ENCODE measurements around the gene RPL7L1.

The RPL7L1 gene

DNA sequence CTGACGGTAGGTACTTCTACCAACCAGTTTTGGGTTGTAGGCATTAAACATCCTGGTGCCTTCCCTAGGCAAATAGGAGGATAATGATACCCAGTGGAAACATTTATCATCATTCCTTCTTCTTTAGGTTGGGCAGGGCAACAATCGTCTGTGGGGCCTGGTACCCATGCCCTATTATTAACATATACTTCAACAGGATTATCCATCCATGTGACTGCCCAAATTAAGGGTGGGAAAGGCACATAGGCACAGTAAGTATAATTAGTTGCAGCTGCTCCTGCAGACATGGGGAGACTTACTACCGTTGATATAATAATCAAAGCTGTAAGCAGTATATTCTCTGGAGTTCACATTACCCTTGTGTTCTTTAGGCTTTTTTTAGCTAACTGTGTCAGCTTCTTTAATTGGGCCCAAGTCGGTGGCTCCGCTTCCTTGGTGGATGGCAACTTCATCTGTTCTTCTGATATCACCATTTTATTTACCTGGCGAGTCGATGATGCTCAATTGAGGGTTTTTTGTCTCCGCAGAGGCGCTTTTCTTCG is 16.8 kb downstream of the RPL7L1 start:
- Histone ChIP-seq H2AK5ac (ENCODE audit: low read length, severe bottlenecking) (no peak overlapping the region), H3K9me3 (ENCODE audit: control insufficient read depth, low read length) (no peaks in the 10 kb centered on the region), H2BK12ac (ENCODE audit: low read length in 2 of 2) (no peak overlapping the region), H2BK15ac (ENCODE audit: low read depth, poor library complexity, severe bottlenecking) (no peak overlapping the region), H3K27ac (ENCODE audit: low read length, poor library complexity, severe bottlenecking) (no peak overlapping the region), H3K4me2 (ENCODE audit: low read length, poor library complexity, severe bottlenecking) (no peak overlapping the region), H4K91ac (ENCODE audit: low read length) (no peak overlapping the region), H2BK5ac (ENCODE audit: low read depth, low read length, poor library complexity, severe bottlenecking) (no peak overlapping the region), H3K14ac (ENCODE audit: low read length in 2 of 2) (no peak overlapping the region), H3K4me3 (ENCODE audit: insufficient read depth in 1 of 2, low read depth in 1 of 2, low read length in 2 of 2) (no peak overlapping the region), H3K9ac (ENCODE audit: low read length) (no peak overlapping the region), H3K79me1 (replicated peaks; ENCODE audit: low read length, poor library complexity, severe bottlenecking) (no peaks in the 10 kb centered on the region), H3K36me3 (ENCODE audit: control insufficient read depth in 1 of 2, insufficient read depth in 2 of 2, low read depth in 1 of 2, low read length in 2 of 2) (no peaks in the 10 kb centered on the region), H3K27me3 (ENCODE audit: control insufficient read depth in 1 of 2, insufficient read depth in 1 of 2, low read length in 2 of 2) (no peaks in the 10 kb centered on the region), H3K4ac (ENCODE audit: low read depth in 1 of 2, low read length in 2 of 2) (no peak overlapping the region), H3K23ac (ENCODE audit: low read length in 2 of 2) (no peak overlapping the region), H3K18ac (ENCODE audit: low read depth in 1 of 2, low read length in 2 of 2) (no peak overlapping the region), H2AFZ (ENCODE audit: low read depth, low read length) (no peak overlapping the region), H2BK120ac (ENCODE audit: low read depth, low read length) (no peak overlapping the region), H4K8ac (ENCODE audit: low read length) (no peak overlapping the region), H3K4me1 (ENCODE audit: control insufficient read depth, insufficient read depth, low read depth, low read length) (peaks cover 3% of the 10 kb centered on the region)
- 97% methylated on average over 7 of the region's 10 CpGs for WGBS
- no peak for DNase-seq

DNA sequence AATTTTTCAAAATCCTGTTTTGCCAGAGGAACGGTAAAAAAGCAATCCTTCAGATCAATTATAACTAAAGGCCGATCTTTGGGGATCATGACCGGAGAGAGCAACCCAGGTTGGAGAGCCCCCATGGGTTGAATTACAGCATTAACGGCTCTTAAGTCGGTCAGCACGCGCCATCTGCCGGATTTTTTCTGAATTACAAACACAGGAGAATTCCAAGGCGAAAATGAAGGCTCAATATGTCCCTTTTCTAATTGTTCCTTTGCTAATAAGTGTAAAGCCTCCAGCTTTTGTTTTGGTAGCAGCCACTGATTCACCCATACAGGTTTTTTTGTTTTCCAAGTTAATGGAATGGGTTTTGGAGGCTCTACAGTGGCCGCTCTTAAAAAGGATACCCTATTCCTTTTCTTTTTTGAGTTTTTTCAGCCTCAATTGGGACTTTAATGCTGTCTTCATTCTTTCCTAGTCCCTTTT is 19.5 kb downstream of the RPL7L1 start:
- Histone ChIP-seq H3K9me3 (ENCODE audit: control insufficient read depth, low read length) (no peaks in the 10 kb centered on the region), H3K79me1 (replicated peaks; ENCODE audit: low read length, poor library complexity, severe bottlenecking) (no peaks in the 10 kb centered on the region), H3K14ac (ENCODE audit: low read length in 2 of 2) (no peak overlapping the region), H2AK5ac (ENCODE audit: low read length, severe bottlenecking) (no peak overlapping the region), H4K8ac (ENCODE audit: low read length) (no peak overlapping the region), H3K27ac (ENCODE audit: low read length, poor library complexity, severe bottlenecking) (no peak overlapping the region), H2BK15ac (ENCODE audit: low read depth, poor library complexity, severe bottlenecking) (no peak overlapping the region), H3K4ac (ENCODE audit: low read depth in 1 of 2, low read length in 2 of 2) (no peak overlapping the region), H3K9ac (ENCODE audit: low read length) (peak overlapping the region; percentile 23), H2BK12ac (ENCODE audit: low read length in 2 of 2) (no peak overlapping the region), H3K4me1 (ENCODE audit: control insufficient read depth, insufficient read depth, low read depth, low read length) (peaks cover 5% of the 10 kb centered on the region), H3K4me3 (ENCODE audit: insufficient read depth in 1 of 2, low read depth in 1 of 2, low read length in 2 of 2) (no peak overlapping the region), H2AFZ (ENCODE audit: low read depth, low read length) (no peak overlapping the region), H3K4me2 (ENCODE audit: low read length, poor library complexity, severe bottlenecking) (no peak overlapping the region), H3K23ac (ENCODE audit: low read length in 2 of 2) (no peak overlapping the region), H3K18ac (ENCODE audit: low read depth in 1 of 2, low read length in 2 of 2) (no peak overlapping the region), H3K36me3 (ENCODE audit: control insufficient read depth in 1 of 2, insufficient read depth in 2 of 2, low read depth in 1 of 2, low read length in 2 of 2) (no peaks in the 10 kb centered on the region), H4K91ac (ENCODE audit: low read length) (no peak overlapping the region), H2BK5ac (ENCODE audit: low read depth, low read length, poor library complexity, severe bottlenecking) (no peak overlapping the region), H2BK120ac (ENCODE audit: low read depth, low read length) (no peak overlapping the region), H3K27me3 (ENCODE audit: control insufficient read depth in 1 of 2, insufficient read depth in 1 of 2, low read length in 2 of 2) (no peaks in the 10 kb centered on the region)
- DNase-seq = peak; percentile 78
- 7% methylated on average over 10 of the region's 10 CpGs for WGBS

DNA sequence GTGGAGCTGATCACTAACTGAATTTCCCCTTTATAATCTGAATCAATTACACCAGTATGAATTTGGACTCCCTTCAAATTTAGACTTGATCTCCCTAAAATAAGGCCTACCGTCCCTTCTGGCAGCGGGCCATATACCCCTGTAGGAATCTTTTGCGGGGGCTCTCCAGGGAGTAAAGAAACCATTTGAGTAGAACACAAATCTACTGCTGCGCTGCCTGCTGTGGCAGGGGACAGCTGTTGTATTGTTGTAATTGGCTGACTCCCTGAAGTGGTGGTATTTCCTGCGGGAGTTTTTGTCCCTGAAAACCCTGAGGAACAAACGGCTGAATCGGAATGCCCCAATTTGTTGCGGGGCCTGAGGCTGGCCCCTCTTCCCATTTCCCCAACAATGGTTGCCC is 20.5 kb downstream of the RPL7L1 start:
- Histone ChIP-seq H3K4me2 (ENCODE audit: low read length, poor library complexity, severe bottlenecking) (no peak overlapping the region), H3K9me3 (ENCODE audit: control insufficient read depth, low read length) (no peaks in the 10 kb centered on the region), H3K18ac (ENCODE audit: low read depth in 1 of 2, low read length in 2 of 2) (no peak overlapping the region), H3K9ac (ENCODE audit: low read length) (no peak overlapping the region), H4K91ac (ENCODE audit: low read length) (no peak overlapping the region), H3K79me1 (replicated peaks; ENCODE audit: low read length, poor library complexity, severe bottlenecking) (no peaks in the 10 kb centered on the region), H2AFZ (ENCODE audit: low read depth, low read length) (no peak overlapping the region), H3K27me3 (ENCODE audit: control insufficient read depth in 1 of 2, insufficient read depth in 1 of 2, low read length in 2 of 2) (no peaks in the 10 kb centered on the region), H2BK15ac (ENCODE audit: low read depth, poor library complexity, severe bottlenecking) (no peak overlapping the region), H2BK120ac (ENCODE audit: low read depth, low read length) (no peak overlapping the region), H3K36me3 (ENCODE audit: control insufficient read depth in 1 of 2, insufficient read depth in 2 of 2, low read depth in 1 of 2, low read length in 2 of 2) (no peaks in the 10 kb centered on the region), H3K4ac (ENCODE audit: low read depth in 1 of 2, low read length in 2 of 2) (no peak overlapping the region), H3K27ac (ENCODE audit: low read length, poor library complexity, severe bottlenecking) (no peak overlapping the region), H2BK12ac (ENCODE audit: low read length in 2 of 2) (no peak overlapping the region), H2AK5ac (ENCODE audit: low read length, severe bottlenecking) (no peak overlapping the region), H2BK5ac (ENCODE audit: low read depth, low read length, poor library complexity, severe bottlenecking) (no peak overlapping the region), H3K4me3 (ENCODE audit: insufficient read depth in 1 of 2, low read depth in 1 of 2, low read length in 2 of 2) (no peak overlapping the region), H3K4me1 (ENCODE audit: control insufficient read depth, insufficient read depth, low read depth, low read length) (peaks cover 3% of the 10 kb centered on the region), H3K23ac (ENCODE audit: low read length in 2 of 2) (no peak overlapping the region), H3K14ac (ENCODE audit: low read length in 2 of 2) (no peak overlapping the region), H4K8ac (ENCODE audit: low read length) (no peak overlapping the region)
- DNase-seq = no peak
- 65% methylated on average over 8 of the region's 8 CpGs for WGBS

DNA sequence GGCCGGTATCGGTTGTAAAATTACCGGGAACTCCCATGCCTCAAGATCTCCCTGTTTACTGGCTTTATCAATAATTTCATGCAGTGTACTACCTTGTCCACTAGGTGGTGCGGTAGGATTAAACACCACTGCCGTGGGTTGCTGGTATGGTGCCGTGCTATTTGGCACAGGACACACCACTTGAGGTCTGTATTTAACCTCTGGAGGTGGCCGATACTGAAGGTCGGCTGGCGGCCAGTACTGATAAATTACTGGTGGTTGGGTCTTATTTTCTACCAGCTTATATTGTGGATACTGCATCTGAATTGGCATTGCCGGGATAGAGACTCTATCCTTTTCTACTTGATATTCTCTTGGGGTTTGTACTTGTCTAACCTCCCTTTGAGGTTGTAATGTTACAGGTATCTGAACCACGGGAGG is 22.1 kb downstream of the RPL7L1 start:
- Histone ChIP-seq H2AFZ (ENCODE audit: low read depth, low read length) (no peak overlapping the region), H3K36me3 (ENCODE audit: control insufficient read depth in 1 of 2, insufficient read depth in 2 of 2, low read depth in 1 of 2, low read length in 2 of 2) (no peaks in the 10 kb centered on the region), H2BK120ac (ENCODE audit: low read depth, low read length) (no peak overlapping the region), H4K8ac (ENCODE audit: low read length) (no peak overlapping the region), H4K91ac (ENCODE audit: low read length) (no peak overlapping the region), H3K23ac (ENCODE audit: low read length in 2 of 2) (no peak overlapping the region), H3K9ac (ENCODE audit: low read length) (peak overlapping the region; percentile 57), H3K27ac (ENCODE audit: low read length, poor library complexity, severe bottlenecking) (no peak overlapping the region), H3K4me3 (ENCODE audit: insufficient read depth in 1 of 2, low read depth in 1 of 2, low read length in 2 of 2) (peak overlapping the region in 1 of 2 experiments; percentile 51), H3K9me3 (ENCODE audit: control insufficient read depth, low read length) (no peaks in the 10 kb centered on the region), H3K4me2 (ENCODE audit: low read length, poor library complexity, severe bottlenecking) (no peak overlapping the region), H3K79me1 (replicated peaks; ENCODE audit: low read length, poor library complexity, severe bottlenecking) (no peaks in the 10 kb centered on the region), H3K4me1 (ENCODE audit: control insufficient read depth, insufficient read depth, low read depth, low read length) (peaks cover 3% of the 10 kb centered on the region), H3K18ac (ENCODE audit: low read depth in 1 of 2, low read length in 2 of 2) (no peak overlapping the region), H2AK5ac (ENCODE audit: low read length, severe bottlenecking) (no peak overlapping the region), H2BK5ac (ENCODE audit: low read depth, low read length, poor library complexity, severe bottlenecking) (no peak overlapping the region), H2BK15ac (ENCODE audit: low read depth, poor library complexity, severe bottlenecking) (no peak overlapping the region), H3K14ac (ENCODE audit: low read length in 2 of 2) (no peak overlapping the region), H3K4ac (ENCODE audit: low read depth in 1 of 2, low read length in 2 of 2) (no peak overlapping the region), H2BK12ac (ENCODE audit: low read length in 2 of 2) (no peak overlapping the region), H3K27me3 (ENCODE audit: control insufficient read depth in 1 of 2, insufficient read depth in 1 of 2, low read length in 2 of 2) (no peaks in the 10 kb centered on the region)
- 2% methylated on average over 9 of the region's 11 CpGs for WGBS
- peak; percentile 87 for DNase-seq

Data from mesenchymal stem cell (in vitro differentiated cells and primary cell).